Activated naive CD8-positive, alpha-beta T cell treated with anti-CD3 and anti-CD28 coated beads, Interleukin-2, amount 50 U/mL, for 16 hours (primary cell): ENCODE data around the gene GORAB.

Source experiments
- DNase-seq: peaks from one replicate; pipeline ENCODE4 v3.0.0-alpha.2; 2020; ENCODE audit warnings: low read depth, low spot score

The GORAB gene

DNA sequence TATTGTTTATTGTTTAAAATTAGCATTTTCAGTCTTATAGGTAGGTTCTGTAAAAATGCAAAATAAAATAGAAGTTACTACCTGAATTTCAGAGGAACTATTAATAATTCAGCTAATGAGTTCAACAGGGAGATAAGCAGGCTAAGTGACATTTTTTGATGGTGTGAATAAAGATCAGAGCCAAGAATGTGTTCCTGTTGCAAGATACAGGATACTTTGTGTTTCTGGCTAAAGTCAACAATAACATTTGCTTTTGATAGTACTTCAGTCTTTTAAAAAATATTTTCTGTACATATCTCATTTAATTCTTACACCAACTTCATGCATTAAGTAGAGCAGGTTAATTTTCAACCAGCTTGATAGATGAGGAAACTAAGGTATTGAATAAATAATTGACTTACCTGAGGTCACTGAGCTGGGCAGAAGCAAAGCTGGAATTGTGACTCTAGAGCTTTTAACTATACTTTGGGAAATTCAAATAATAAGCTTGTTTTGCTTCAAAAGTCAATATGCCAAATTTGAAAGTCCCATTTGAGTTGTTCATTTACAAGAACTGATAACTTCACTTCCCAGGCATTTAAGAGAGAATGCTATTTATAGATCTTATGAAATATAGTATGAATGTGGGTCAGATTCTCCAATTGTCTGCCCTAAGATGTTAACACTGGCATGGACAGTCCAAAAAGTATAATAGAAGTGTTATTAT, 6.0 kb downstream of the GORAB start:
- no peak for DNase-seq

- no peak for DNase-seq
Observed at GRCh38 chr1:170538687-170539086, 6.7 kb downstream of the GORAB start.

- no peak for DNase-seq
Observed at GRCh38 chr1:170539154-170539553, 7.2 kb downstream of the GORAB start.

DNA sequence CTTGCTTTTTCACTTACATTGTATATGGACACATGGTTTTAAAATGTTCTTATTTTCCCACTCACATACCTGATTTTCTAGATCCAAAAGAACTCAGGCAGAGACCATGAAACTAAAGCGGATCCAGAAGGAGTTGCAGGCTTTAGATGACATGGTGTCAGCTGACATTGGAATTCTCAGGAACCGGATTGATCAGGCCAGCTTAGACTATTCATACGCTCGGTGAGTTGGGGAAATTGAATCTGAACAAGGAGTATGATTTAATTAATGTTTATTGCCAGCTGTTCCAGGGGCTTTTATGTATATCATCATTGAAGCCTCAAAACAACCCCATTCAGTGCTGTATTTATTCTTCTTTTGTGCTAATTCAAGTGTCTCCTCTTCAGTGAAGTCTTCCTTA, 12.7 kb downstream of the GORAB start:
- no peak for DNase-seq

DNA sequence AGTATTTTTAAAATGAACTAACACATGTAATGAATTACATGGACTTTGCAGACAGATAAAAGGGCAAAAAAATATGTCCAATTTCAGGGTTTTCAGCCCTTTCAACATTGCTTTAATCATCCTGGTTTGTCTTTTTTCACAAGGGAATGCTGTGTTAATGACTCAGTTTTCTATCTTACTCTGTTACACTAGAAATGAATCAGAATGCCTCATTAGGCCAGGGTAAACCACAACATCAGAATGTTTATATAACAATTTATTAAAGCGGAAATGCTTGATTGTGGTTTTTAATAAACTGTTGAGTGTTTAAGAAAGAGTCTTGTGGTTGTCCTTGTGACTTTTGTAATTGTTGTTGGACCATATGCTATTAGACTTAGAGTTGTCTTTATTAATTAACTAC, 13.5 kb downstream of the GORAB start:
- no peak for DNase-seq

GRCh38 chr1:170547255-170547654, 15.3 kb downstream of the GORAB start:
- DNase-seq = no peak

- DNase-seq = no peak
Observed at GRCh38 chr1:170548497-170548896, 16.5 kb downstream of the GORAB start.

- DNase-seq = no peak
Observed at GRCh38 chr1:170555370-170555769, 23.4 kb downstream of the GORAB start.

DNA sequence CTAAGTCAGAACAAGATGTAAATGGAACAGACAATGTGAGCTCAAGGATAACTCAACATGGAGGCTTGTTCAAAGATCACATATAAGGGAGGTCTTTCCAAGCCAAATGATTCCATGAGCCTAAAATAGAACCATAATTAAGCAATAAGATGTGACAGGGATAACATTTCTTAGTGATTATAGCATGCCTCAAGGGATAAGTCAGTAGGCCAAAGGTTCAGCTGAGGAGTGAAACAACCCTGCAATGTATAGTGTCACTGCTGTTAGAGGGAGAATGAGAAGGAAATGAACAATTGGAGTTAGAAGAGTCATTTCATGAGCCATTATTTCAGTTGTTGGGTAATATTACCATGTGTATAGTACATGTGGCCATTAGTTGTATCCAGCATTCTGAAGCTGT, 25.0 kb downstream of the GORAB start:
- DNase-seq = no peak

GRCh38 chr1:170558731-170559130, 26.8 kb downstream of the GORAB start:
- DNase-seq = no peak

DNA sequence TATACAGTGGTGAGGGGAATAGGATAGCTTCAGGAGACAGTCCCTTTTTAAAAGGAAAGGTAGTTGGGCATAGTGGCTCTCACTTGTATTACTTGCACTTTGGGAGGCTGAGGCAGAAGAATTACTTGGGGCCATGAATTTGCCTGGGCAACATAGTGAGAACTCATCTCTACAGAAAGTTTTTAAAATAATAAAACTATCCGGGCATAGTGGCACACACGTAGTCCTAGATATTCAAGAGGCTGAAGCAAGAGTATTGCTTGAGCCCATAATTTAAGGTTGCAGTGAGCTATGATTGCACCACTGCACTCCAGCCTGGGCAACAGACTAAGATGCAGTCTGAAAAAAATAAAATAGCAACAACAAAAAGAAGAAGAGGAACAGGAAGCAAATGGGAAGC, 27.2 kb downstream of the GORAB start:
- no peak for DNase-seq

DNA sequence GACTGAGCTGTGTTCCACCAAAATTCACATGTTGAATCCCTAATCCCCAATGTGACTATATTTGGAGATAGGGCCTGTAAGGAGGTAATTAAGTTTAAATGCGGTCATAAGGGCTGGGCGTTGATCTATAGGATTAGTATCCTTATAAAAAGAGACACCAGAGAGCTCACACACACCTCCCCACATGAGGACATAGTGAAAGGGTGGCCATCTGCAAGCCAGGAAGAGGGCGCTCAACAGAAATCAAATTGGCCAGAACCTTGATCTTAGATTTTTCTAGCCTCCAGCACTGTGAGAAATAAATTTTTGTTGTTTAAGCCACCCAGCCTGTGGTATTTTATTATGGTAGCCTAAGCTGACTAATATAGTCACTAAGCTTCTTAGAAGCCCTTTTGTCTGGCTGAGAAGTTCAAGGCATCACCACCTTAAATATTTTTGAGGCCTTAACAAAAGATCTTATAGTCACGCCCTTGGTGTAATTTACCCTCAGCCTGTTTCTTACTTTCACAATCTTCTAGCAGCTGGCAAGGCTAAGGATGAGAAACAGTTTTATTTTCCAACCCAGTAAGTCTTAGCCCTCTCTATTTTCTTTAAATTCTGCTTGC, 28.8 kb downstream of the GORAB start:
- DNase-seq = no peak

DNA sequence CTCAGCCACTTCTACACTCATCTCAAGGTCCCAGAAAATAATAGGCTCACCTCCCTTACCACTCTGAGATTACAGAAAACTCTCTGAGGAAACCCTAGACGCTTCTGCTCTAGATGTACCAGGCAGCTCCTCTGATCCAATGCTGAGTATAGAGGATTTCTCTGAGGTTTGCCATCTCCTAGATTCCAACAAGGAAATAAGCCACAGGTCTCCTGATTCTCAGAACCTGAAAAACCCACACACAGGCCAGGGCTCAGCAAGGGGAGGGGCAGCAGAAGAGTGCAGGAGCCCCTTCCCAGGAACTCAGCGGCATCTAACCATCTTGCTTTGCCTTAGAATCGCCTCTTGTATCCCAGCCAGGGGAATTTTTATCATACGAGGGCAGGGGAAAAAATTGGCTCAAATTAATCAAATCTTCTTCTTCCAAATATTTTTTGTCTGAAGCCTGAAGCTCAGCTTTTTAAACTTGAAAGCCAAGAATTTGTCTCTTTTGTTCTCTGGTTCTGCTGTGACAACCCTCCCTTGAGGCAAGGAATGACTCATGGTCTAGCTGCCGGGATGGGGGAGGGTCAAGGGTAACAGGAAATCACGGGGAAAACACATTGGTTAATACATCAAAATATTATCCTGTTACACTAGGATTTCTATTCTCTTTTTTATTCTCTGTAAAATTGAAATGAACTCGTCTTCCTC, 30.8 kb downstream of the GORAB start:
- DNase-seq = no peak

DNA sequence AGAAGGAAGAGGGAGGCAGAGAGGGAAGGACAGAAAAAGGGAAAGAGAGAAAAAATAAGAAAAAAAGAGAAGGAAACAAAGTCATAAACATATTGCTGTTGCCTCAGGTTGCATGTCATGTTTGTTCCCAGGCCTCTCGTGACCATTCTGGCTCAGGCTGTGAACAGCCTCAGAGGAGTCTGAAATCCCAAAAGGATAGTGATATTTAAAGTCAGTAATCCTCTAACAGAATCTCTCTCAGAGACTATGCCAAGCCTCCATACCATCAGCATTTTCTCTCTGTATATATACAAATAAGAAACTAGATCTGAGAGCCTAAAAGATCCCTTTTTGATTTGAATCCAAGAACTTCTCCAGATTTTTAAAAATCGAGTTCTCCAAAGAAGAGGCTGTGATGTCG, 35.2 kb downstream of the GORAB start:
- no peak for DNase-seq

- DNase-seq = no peak
Observed at GRCh38 chr1:170568197-170568596, 36.2 kb downstream of the GORAB start.

DNA sequence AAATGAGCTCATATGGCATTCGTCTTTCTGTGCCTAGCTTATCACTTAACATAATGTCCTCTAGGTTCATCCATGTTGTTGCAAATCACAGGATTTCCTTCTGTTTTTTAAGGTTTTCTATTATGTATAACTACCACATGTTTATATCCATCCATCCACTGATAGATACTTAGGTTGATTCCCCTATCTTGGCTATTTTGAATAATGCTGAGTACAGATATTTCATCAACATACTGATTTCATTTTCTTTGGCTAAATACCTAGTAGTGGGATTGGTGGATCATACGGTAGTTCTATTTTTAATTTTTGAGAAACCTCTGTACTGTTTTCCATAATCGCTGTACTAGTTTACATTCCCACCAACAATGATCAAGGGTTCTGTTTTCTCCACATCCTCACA, 45.0 kb downstream of the GORAB start:
- DNase-seq = no peak

GRCh38 chr1:170578359-170578758, 46.4 kb downstream of the GORAB start:
- no peak for DNase-seq

- no peak for DNase-seq
Observed at GRCh38 chr1:170580636-170581440, 48.9 kb downstream of the GORAB start.

DNA sequence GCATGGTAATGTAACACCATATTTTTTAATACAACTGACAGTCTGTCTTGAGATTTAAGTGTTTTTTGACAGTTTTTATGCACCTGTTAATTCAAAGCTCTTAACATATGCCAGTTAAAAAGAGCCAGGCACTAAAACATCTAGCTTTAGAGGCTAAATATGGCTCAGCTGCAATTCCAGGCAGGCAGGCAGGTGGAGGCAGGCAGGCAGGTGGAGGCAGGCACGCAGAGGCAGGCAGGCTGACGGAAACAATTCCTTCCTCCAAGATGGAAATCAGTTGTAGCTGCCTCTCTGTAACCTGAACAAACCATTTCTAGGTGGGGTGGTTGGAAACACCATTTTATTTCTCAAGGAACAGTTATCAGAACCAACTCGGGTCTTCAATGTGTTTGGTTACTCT, 51.2 kb downstream of the GORAB start:
- no peak for DNase-seq

- no peak for DNase-seq
Observed at GRCh38 chr1:170586321-170587252, 54.6 kb downstream of the GORAB start.

DNA sequence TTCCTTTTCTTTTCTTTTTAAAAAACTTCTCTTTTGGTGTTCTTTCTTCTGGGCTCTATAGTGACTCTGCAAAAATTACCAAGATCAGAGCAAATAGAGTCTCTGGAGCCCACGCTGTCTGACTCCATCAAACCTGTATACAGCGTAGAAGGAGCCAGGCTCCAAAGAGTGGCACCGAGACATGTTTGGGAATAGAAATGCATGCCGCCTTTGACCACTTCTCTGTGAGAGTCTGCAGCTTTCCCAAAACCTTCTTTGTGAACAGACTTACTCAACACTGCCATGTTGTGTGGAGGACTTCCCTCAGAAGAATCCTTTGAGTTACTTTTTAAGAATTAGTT, 55.3 kb downstream of the GORAB start:
- no peak for DNase-seq
